ENCODE data around the gene UGT1A3. TPM values are rescaled to one million over a fixed set of nuclear protein-coding genes. Genes with fewer than 3 reads are reported as not detected.

Gene UGT1A3
- total and polyA plus RNA-seq, 3 experiments from 2014 or later: not detected

GRCh38 chr2:233813236-233814055 is 84.6 kb downstream of the UGT1A3 start:
- H3K9me3 ChIP-seq (ENCODE audit: low read length): no peaks in the 10 kb centered on the region
- ChIA-PET CTCF (no interaction called here), POLR2A (no interaction called here)
- DNase-seq: peak in 1 of 5 donors; percentile 30
- H3K4me1 ChIP-seq (ENCODE audit: insufficient read depth, low read length): no peaks in the 10 kb centered on the region
- H3K27me3 ChIP-seq (ENCODE audit: insufficient read depth, low read length, poor library complexity, severe bottlenecking): peaks cover 2% of the 10 kb centered on the region
- Mint-ChIP-seq H3K4me3 (no peak overlapping the region), H3K4me1 (no peaks in the 10 kb centered on the region), H3K27ac (no peak overlapping the region), H3K27me3 (peaks cover 17 to 45% of the 10 kb centered on the region in 2 donors), H3K9me3 (no peaks in the 10 kb centered on the region), H3K36me3 (no peaks in the 10 kb centered on the region)
- no peak overlapping the region for H3K27ac ChIP-seq (ENCODE audit: low read depth, low read length)
- H3K4me3 ChIP-seq (ENCODE audit: low read length): no peak overlapping the region
- H3K36me3 ChIP-seq (ENCODE audit: insufficient read depth, low read length): no peaks in the 10 kb centered on the region

DNA sequence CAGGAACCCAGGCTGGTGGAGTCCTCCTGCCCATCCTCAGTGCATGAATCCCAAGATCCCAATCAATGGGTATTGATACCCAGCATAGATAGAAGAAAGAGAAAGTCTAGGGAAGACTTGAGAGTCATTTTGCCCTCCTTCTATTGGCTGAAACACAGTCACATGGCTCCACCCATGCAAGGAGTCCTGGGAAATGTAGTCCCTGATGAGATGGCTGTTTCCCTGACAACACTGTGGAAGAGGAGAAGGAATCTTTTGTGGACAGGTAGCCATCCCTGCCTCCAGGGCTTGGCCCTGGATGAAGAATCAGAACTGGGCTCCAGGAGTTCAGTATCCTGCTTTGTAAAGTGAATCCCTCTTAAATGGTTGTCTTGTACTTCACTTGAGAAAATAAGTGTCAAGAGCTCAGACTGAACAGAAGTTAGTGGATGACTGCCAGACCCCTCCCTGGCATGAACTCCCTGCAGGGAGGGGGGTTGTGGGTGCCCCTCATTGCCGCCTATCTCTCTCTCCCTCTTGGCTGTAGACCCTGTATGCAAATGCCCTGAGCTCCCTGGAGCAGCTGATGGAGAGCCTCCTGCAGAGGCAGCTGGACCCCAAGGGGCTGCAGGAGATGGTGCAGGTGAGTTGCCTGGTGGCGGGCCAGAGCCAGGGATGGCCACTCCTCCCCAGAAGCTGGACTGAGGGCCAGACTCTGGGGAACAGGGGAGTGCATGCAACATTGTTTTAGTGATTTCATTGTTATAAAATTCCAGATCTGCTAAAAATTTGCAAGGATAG is 85.4 kb downstream of the UGT1A3 start:
- Histone ChIP-seq H3K27ac (ENCODE audit: low read depth, low read length) (no peak overlapping the region), H3K4me3 (ENCODE audit: low read length) (no peak overlapping the region), H3K27me3 (ENCODE audit: insufficient read depth, low read length, poor library complexity, severe bottlenecking) (no peaks in the 10 kb centered on the region), H3K9me3 (ENCODE audit: low read length) (no peaks in the 10 kb centered on the region), H3K36me3 (ENCODE audit: insufficient read depth, low read length) (no peaks in the 10 kb centered on the region), H3K4me1 (ENCODE audit: insufficient read depth, low read length) (no peaks in the 10 kb centered on the region)
- Mint-ChIP-seq H3K36me3 (no peaks in the 10 kb centered on the region), H3K27me3 (peaks cover 11 to 38% of the 10 kb centered on the region in 2 donors), H3K4me3 (no peak overlapping the region), H3K27ac (no peak overlapping the region), H3K9me3 (no peaks in the 10 kb centered on the region), H3K4me1 (no peaks in the 10 kb centered on the region)
- CTCF ChIA-PET: no interaction called here
- POLR2A ChIA-PET: no interaction called here
- DNase-seq: no peak

- no peaks in the 10 kb centered on the region for H3K36me3 ChIP-seq (ENCODE audit: insufficient read depth, low read length)
- H3K4me3 ChIP-seq (ENCODE audit: low read length): no peak overlapping the region
- Mint-ChIP-seq H3K27me3 (peaks cover 6 to 32% of the 10 kb centered on the region in 2 donors), H3K36me3 (no peaks in the 10 kb centered on the region), H3K9me3 (no peaks in the 10 kb centered on the region), H3K27ac (no peak overlapping the region), H3K4me3 (no peak overlapping the region), H3K4me1 (no peaks in the 10 kb centered on the region)
- POLR2A ChIA-PET: no interaction called here
- no peaks in the 10 kb centered on the region for H3K4me1 ChIP-seq (ENCODE audit: insufficient read depth, low read length)
- H3K9me3 ChIP-seq (ENCODE audit: low read length): no peaks in the 10 kb centered on the region
- H3K27ac ChIP-seq (ENCODE audit: low read depth, low read length): no peak overlapping the region
- no peaks in the 10 kb centered on the region for H3K27me3 ChIP-seq (ENCODE audit: insufficient read depth, low read length, poor library complexity, severe bottlenecking)
- no peak for DNase-seq
- CTCF ChIA-PET: no interaction called here
Observed at GRCh38 chr2:233815861-233816260, 87.0 kb downstream of the UGT1A3 start.

DNA sequence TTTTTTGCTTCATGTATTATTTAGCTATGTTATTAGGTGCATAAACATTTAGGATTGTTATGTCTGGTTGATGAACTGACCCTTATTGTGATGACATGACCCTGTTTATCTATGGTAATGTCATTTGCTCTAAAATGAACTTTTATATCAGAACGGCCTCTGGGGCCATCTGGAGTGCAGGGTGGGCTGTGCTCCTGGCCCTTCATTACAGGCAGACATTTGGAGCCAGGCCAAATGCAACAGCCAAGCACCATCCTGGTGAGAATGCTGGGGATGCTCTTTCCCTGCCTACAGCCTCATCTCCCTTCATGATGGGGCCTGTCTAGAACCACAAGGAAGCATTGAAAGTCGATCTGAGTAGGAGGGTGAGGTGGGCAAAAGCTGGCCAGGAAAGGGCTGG is 87.5 kb downstream of the UGT1A3 start:
- DNase-seq: no peak
- Mint-ChIP-seq H3K27ac (no peak overlapping the region), H3K4me3 (no peak overlapping the region), H3K4me1 (no peaks in the 10 kb centered on the region), H3K36me3 (no peaks in the 10 kb centered on the region), H3K9me3 (no peaks in the 10 kb centered on the region), H3K27me3 (peaks cover 6 to 31% of the 10 kb centered on the region in 2 donors)
- Histone ChIP-seq H3K9me3 (ENCODE audit: low read length) (no peaks in the 10 kb centered on the region), H3K36me3 (ENCODE audit: insufficient read depth, low read length) (no peaks in the 10 kb centered on the region), H3K4me3 (ENCODE audit: low read length) (no peak overlapping the region), H3K4me1 (ENCODE audit: insufficient read depth, low read length) (no peaks in the 10 kb centered on the region), H3K27me3 (ENCODE audit: insufficient read depth, low read length, poor library complexity, severe bottlenecking) (no peaks in the 10 kb centered on the region), H3K27ac (ENCODE audit: low read depth, low read length) (no peak overlapping the region)
- ChIA-PET CTCF (no interaction called here), POLR2A (no interaction called here)

GRCh38 chr2:233816771-233817170 is 87.9 kb downstream of the UGT1A3 start:
- peaks cover 3 to 35% of the 10 kb centered on the region in 2 donors for H3K27me3 Mint-ChIP-seq
- Histone ChIP-seq H3K36me3 (ENCODE audit: insufficient read depth, low read length) (no peaks in the 10 kb centered on the region), H3K4me3 (ENCODE audit: low read length) (no peak overlapping the region), H3K4me1 (ENCODE audit: insufficient read depth, low read length) (no peaks in the 10 kb centered on the region), H3K9me3 (ENCODE audit: low read length) (no peaks in the 10 kb centered on the region), H3K27ac (ENCODE audit: low read depth, low read length) (no peak overlapping the region), H3K27me3 (ENCODE audit: insufficient read depth, low read length, poor library complexity, severe bottlenecking) (no peaks in the 10 kb centered on the region)
- CTCF ChIA-PET: no interaction called here
- H3K4me3 Mint-ChIP-seq: no peak overlapping the region
- H3K36me3 Mint-ChIP-seq: no peaks in the 10 kb centered on the region
- no peaks in the 10 kb centered on the region for H3K4me1 Mint-ChIP-seq
- H3K9me3 Mint-ChIP-seq: no peaks in the 10 kb centered on the region
- H3K27ac Mint-ChIP-seq: no peak overlapping the region
- DNase-seq: peak in 1 of 5 donors; percentile 9
- POLR2A ChIA-PET: no interaction called here

GRCh38 chr2:233817361-233817911 is 88.6 kb downstream of the UGT1A3 start:
- H3K27ac Mint-ChIP-seq: peak overlapping the region in 1 of 8 donors; percentile 44
- no peaks in the 10 kb centered on the region for H3K4me1 ChIP-seq (ENCODE audit: insufficient read depth, low read length)
- no peaks in the 10 kb centered on the region for H3K9me3 ChIP-seq (ENCODE audit: low read length)
- ChIA-PET POLR2A (no interaction called here), CTCF (no interaction called here)
- H3K27ac ChIP-seq (ENCODE audit: low read depth, low read length): no peak overlapping the region
- H3K4me3 ChIP-seq (ENCODE audit: low read length): no peak overlapping the region
- H3K36me3 Mint-ChIP-seq: no peaks in the 10 kb centered on the region
- DNase-seq: peak in 1 of 5 donors; percentile 12
- peaks cover 3 to 31% of the 10 kb centered on the region in 2 donors for H3K27me3 Mint-ChIP-seq
- no peaks in the 10 kb centered on the region for H3K9me3 Mint-ChIP-seq
- no peaks in the 10 kb centered on the region for H3K36me3 ChIP-seq (ENCODE audit: insufficient read depth, low read length)
- H3K4me3 Mint-ChIP-seq: no peak overlapping the region
- no peaks in the 10 kb centered on the region for H3K4me1 Mint-ChIP-seq
- H3K27me3 ChIP-seq (ENCODE audit: insufficient read depth, low read length, poor library complexity, severe bottlenecking): no peaks in the 10 kb centered on the region

GRCh38 chr2:233817995-233818638 is 89.3 kb downstream of the UGT1A3 start:
- H3K27ac Mint-ChIP-seq: no peak overlapping the region
- H3K4me1 ChIP-seq (ENCODE audit: insufficient read depth, low read length): no peaks in the 10 kb centered on the region
- H3K9me3 ChIP-seq (ENCODE audit: low read length): no peaks in the 10 kb centered on the region
- no peaks in the 10 kb centered on the region for H3K36me3 ChIP-seq (ENCODE audit: insufficient read depth, low read length)
- DNase-seq: peak in 1 of 5 donors; percentile 40
- CTCF ChIA-PET: no interaction called here
- no peaks in the 10 kb centered on the region for H3K9me3 Mint-ChIP-seq
- no peak overlapping the region for H3K4me3 ChIP-seq (ENCODE audit: low read length)
- no peaks in the 10 kb centered on the region for H3K36me3 Mint-ChIP-seq
- H3K4me3 Mint-ChIP-seq: peak overlapping the region in 1 of 7 donors; percentile 9
- no peaks in the 10 kb centered on the region for H3K27me3 ChIP-seq (ENCODE audit: insufficient read depth, low read length, poor library complexity, severe bottlenecking)
- POLR2A ChIA-PET: no interaction called here
- H3K27me3 Mint-ChIP-seq: peaks cover 3 to 31% of the 10 kb centered on the region in 2 donors
- H3K4me1 Mint-ChIP-seq: no peaks in the 10 kb centered on the region
- H3K27ac ChIP-seq (ENCODE audit: low read depth, low read length): no peak overlapping the region

Data from CD8-positive, alpha-beta memory T cell (primary cell).